ENCODE results near the gene CIBAR2. TPM values are rescaled to one million over a fixed set of nuclear protein-coding genes. Genes with fewer than 3 reads are reported as not detected.

Gene CIBAR2
- total RNA-seq, 4 donors from 2014 or later = 0.79 TPM; not detected in 3

- intact Hi-C loops (cut with DNase I; ENCODE audit: low total_unique reads) = no loop called here
Measured at GRCh38 chr16:85120006-85120340, 7.7 kb upstream of the CIBAR2 start.

DNA sequence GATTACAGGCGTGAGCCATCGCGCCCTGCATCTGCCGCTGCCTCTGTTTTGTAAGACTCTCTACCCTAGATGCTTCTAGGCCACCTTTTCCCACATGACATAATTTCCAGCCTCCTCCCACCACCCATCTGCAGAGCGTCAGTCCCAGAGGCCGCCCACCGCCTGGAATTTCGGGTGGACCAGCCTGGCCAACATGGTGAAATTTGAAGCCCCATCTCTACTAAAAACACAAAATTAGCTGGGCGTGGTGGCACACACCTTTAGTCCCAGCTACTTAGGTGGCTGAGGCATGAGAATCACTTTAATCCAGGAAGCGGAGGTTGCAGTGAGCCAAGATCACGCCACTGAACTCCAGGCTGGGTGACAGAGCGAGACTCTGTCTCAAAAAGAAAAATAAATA is 5.1 kb upstream of the CIBAR2 start:
- no peak overlapping the region for H3K27ac ChIP-seq
- H3K4me3 ChIP-seq = no peak overlapping the region
- H3K4me1 ChIP-seq = peaks cover 3 to 8% (median 8%) of the 10 kb centered on the region in 4 donors
- intact Hi-C loops (cut with DNase I; ENCODE audit: low total_unique reads) (loop anchor here (10.0 kb wide), 2 partner anchors 57 to 597 kb away; no protein-coding TSS in a partner anchor), in situ Hi-C loops (cut with MboI; ENCODE audit: low pct_ligation_motif_present in 1 of 4, low pct_unique_long_range_greater_than_20kb in 1 of 4, low sequenced_read_pairs in 3 of 4) (no loop called here)
- 85 to 92% methylated on average over 4 to 12 of the region's 12 CpGs for WGBS, 2 donors (ENCODE audit: low coverage in 1 of 2)
- no peaks in the 10 kb centered on the region for H3K9me3 ChIP-seq
- no peaks in the 10 kb centered on the region for H3K36me3 ChIP-seq
- no peak for DNase-seq
- no peaks in the 10 kb centered on the region for H3K27me3 ChIP-seq
- TF ChIP-seq EP300 (IDR thresholded peaks at IDR 0.05; ENCODE audit: low read depth) (no peak), CTCF (IDR thresholded peaks at IDR 0.05) (no peak), POLR2A (IDR thresholded peaks at IDR 0.05) (no peak), POLR2AphosphoS5 (IDR thresholded peaks at IDR 0.05) (no peak)

More at GRCh38 chr16:85120006-85120340, 7.7 kb upstream of the CIBAR2 start:
- no peak for DNase-seq
- H3K27me3 ChIP-seq = no peaks in the 10 kb centered on the region
- no peak overlapping the region for H3K4me3 ChIP-seq
- 61 to 81% methylated on average over 4 of the region's 4 CpGs for WGBS, 2 donors (ENCODE audit: low coverage in 1 of 2)
- H3K9me3 ChIP-seq = no peaks in the 10 kb centered on the region
- TF ChIP-seq POLR2A (IDR thresholded peaks at IDR 0.05) (no peak), POLR2AphosphoS5 (IDR thresholded peaks at IDR 0.05) (no peak)
- H3K4me1 ChIP-seq = peaks cover 3 to 5% (median 4%) of the 10 kb centered on the region in 4 donors
- no peak overlapping the region for H3K27ac ChIP-seq
- in situ Hi-C loops (cut with MboI; ENCODE audit: low pct_ligation_motif_present in 1 of 4, low pct_unique_long_range_greater_than_20kb in 1 of 4, low sequenced_read_pairs in 3 of 4) = no loop called here
- no peaks in the 10 kb centered on the region for H3K36me3 ChIP-seq

- Histone ChIP-seq H3K4me1 (peaks cover 3 to 8% (median 8%) of the 10 kb centered on the region in 4 donors), H3K4me3 (peak overlapping the region in 2 of 4 donors; percentile 27 to 44), H3K9me3 (no peaks in the 10 kb centered on the region), H3K27me3 (no peaks in the 10 kb centered on the region), H3K36me3 (no peaks in the 10 kb centered on the region), H3K27ac (peak overlapping the region; percentile 49 to 75 (median 62))
- intact Hi-C loops (cut with DNase I; ENCODE audit: low total_unique reads) (loop anchor here (5.0 to 10.0 kb wide), 3 partner anchors 60 to 600 kb away; no protein-coding TSS in a partner anchor), in situ Hi-C loops (cut with MboI; ENCODE audit: low pct_ligation_motif_present in 1 of 4, low pct_unique_long_range_greater_than_20kb in 1 of 4, low sequenced_read_pairs in 3 of 4) (no loop called here)
- TF ChIP-seq POLR2AphosphoS5 (IDR thresholded peaks at IDR 0.05) = no peak
- peak; percentile 95 to 98 (median 96) for TF ChIP-seq CTCF (IDR thresholded peaks at IDR 0.05)
- DNase-seq = peak; percentile 93
- 8 to 10% methylated on average over 6 to 20 of the region's 20 CpGs for WGBS, 2 donors (ENCODE audit: low coverage in 1 of 2)
Measured at GRCh38 chr16:85114909-85115567, 2.8 kb upstream of the CIBAR2 start.

GRCh38 chr16:85113913-85114312 is 1.6 kb upstream of the CIBAR2 start:
- no peaks in the 10 kb centered on the region for H3K9me3 ChIP-seq
- no peak overlapping the region for H3K4me3 ChIP-seq
- intact Hi-C loops (cut with DNase I; ENCODE audit: low total_unique reads) (loop anchor here (5.0 to 10.0 kb wide), 3 partner anchors 61 to 601 kb away; no protein-coding TSS in a partner anchor), in situ Hi-C loops (cut with MboI; ENCODE audit: low pct_ligation_motif_present in 1 of 4, low pct_unique_long_range_greater_than_20kb in 1 of 4, low sequenced_read_pairs in 3 of 4) (no loop called here)
- DNase-seq = no peak
- no peak for TF ChIP-seq CTCF (IDR thresholded peaks at IDR 0.05)
- no peak for TF ChIP-seq POLR2AphosphoS5 (IDR thresholded peaks at IDR 0.05)
- no peak for TF ChIP-seq POLR2A (IDR thresholded peaks at IDR 0.05)
- no peak for TF ChIP-seq EP300 (IDR thresholded peaks at IDR 0.05; ENCODE audit: low read depth)
- no peaks in the 10 kb centered on the region for H3K36me3 ChIP-seq
- no peak overlapping the region for H3K27ac ChIP-seq
- H3K27me3 ChIP-seq = no peaks in the 10 kb centered on the region
- 67 to 80% methylated on average over 6 to 13 of the region's 14 CpGs for WGBS, 2 donors (ENCODE audit: low coverage in 1 of 2)
- H3K4me1 ChIP-seq = peaks cover 3 to 8% (median 8%) of the 10 kb centered on the region in 4 donors
